CD4-positive, alpha-beta T cell treated with Interleukin-15 for 4 hours (primary cell): Measurements from ENCODE around the gene INHA.

ENCODE experiments used
- DNase-seq: peaks from one replicate; pipeline ENCODE4 v3.0.0-alpha.2; 2020; ENCODE audit warnings: low spot score

INHA gene

DNA sequence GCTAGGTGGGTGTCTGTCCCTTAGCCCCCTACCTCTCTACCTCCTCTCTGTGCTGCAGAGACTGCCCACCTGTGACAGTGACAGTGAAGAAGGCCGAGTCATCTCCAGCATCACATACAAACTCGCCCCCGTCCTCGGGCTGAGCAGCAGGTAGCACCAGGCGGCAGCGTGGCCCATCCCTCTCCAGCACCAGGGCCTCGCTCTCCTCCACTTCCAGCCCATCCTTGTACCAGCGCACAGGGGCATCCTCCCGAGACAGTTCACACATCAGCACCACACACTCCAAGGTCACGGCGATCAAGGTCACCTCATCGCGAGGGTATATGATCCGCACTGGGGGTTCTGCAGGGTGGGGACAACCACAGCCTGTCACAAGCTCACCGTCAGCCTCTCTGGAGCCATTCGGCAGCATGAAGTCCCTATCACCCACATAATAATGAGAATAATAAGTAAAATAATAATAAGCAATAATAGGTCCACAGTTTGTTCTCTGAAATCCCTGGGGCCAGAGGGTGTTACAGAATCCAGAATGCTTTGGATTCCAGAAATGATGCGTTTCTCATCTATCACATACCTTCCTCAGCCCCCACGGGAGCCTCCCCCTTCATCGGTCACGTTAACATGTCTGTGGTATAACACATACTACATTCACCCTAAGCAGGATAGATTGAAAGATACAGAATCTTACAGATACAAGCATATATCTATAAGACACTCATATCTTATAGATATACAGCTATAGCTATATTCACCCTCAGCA is 12.8 kb upstream of the INHA start:
- DNase-seq: no peak

GRCh38 chr2:219560037-219560892 is 11.8 kb upstream of the INHA start:
- no peak for DNase-seq

- DNase-seq: no peak
These were observed 11.3 kb upstream of the INHA start for GRCh38 chr2:219560893-219561178.

DNA sequence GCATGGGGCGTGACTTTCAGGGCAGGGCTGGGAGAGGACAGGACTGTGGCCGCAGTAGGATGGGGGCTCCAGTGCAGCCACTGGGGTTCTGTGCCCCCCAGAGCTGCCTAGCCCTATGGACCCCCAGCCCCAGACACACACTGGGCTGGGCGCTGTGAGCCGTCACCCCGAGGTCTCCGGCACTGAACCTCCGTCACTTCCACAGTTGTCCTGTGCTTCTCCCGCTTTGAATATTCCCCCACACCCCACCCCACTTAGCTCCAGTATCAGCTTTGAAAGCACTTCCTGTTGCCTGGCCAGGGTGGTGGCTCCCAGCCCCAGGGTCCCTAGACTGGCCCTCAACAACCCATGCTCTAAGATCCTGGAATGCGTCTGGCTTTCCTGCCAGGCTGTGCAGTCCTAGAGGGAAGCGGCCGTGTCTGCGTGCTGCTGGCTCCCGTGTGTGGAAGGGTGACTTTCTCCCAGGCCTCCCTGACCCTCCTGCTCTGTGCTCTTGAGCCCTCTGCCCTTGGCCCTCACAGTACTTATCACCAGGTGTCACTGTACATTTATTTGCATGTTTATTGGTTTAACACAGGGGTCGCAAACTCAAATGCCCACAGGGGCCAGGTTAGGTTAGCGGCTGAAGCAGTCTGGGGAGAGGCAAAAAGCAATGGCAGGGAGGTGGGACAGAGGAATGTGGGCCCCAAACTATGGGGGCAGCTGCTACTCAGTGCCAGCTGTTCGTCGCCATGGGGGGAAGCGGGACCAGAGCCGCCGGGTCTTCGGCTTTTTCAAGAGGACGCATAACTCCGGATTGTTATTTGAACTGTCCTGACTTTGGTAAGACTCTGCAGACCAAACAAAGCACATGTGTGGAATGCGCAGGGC is 10.7 kb upstream of the INHA start:
- DNase-seq: no peak

- DNase-seq: no peak
These were observed 9.8 kb upstream of the INHA start for GRCh38 chr2:219562049-219563020.

GRCh38 chr2:219563271-219563928 is 8.7 kb upstream of the INHA start:
- DNase-seq: no peak

- no peak for DNase-seq
These were observed 6.7 kb upstream of the INHA start for GRCh38 chr2:219565130-219566080.

DNA sequence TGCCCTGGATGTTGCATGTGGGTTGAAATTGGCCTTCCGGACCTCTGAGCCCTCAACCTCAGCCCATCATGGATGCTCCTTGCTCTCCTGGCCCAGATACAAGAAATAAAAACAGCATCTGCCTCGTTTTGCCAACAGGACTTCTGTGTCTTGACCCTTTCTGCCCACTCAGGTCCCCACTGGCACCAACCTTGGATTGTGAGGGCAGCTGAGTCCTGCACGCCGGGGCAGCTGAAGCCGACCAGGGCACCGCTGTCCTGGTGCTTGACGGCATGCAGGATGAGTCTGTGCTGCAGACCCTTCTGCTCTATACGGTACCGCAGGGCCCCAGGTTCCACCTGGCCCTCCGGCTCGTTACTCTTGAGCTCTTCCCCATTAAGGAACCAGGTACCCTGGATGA is 5.5 kb upstream of the INHA start:
- DNase-seq: no peak

- no peak for DNase-seq
These were observed 5.0 kb upstream of the INHA start for GRCh38 chr2:219567131-219567530.

DNA sequence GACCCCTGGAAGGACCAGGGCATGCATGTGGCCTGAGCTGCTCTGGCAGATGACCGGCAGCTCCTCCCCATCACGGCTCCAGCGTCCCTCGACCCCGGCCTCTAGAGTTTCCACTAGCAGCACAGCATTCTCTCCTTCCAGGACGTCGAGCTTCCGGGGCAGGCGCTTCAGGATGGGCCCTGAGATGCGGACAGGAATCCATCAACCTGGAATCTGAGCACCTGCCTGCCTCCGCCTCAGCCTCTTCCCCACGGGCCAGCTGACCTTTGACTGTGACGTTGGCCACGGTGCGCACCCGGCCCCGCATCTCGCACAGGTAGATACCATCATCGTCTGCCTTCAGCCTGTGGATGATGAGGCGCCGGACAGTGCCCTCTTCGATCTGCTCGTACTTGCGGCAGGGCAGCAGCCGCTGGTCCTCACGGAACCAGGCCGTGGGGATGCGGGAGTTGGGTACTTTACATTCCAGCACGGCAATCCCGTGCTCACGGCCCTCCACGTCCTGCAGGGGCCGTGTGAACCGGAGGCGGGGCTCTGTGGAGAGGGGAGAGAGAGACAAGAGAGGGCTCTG is 4.2 kb upstream of the INHA start:
- no peak for DNase-seq

DNA sequence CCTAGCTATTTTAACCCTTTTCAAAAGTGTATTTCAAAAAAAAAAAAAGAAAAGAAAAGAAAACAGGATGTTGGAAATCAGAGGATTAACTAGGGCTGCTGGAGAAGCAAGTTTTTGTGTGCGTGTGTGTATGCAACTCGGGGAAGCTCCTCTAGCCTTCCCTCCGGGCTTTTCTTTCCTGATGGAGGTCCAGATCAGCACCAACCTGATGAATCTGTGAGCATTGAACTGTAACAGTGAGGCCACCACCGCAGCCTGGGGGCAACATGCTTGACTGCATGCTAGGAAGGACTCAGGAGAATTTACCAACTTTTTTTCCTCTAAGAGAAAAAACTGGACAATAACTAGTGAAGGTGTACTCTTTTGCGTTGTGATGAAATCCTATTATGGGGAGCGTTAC is 3.1 kb upstream of the INHA start:
- no peak for DNase-seq

DNA sequence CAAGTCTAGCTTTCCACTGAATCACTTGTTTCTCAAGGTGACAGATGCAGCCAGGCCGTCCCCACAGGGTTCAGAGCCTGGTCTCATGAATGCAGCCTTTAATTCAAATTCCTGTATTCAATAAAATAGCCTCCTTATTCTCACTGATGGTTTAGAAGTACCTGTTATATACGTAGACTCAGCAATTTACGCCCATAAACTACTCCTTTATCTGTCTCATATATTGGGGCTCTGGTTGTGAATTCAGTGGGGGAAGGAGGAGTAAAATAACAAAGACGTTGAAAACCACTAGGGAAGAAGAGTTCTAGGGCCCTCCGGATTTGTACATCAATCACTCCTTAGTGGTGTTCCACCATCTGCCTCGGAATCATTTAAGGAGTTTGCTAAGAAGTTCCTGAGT is 2.5 kb upstream of the INHA start:
- no peak for DNase-seq

- DNase-seq: no peak
These were observed 1.8 kb upstream of the INHA start for GRCh38 chr2:219570194-219570923.

DNA sequence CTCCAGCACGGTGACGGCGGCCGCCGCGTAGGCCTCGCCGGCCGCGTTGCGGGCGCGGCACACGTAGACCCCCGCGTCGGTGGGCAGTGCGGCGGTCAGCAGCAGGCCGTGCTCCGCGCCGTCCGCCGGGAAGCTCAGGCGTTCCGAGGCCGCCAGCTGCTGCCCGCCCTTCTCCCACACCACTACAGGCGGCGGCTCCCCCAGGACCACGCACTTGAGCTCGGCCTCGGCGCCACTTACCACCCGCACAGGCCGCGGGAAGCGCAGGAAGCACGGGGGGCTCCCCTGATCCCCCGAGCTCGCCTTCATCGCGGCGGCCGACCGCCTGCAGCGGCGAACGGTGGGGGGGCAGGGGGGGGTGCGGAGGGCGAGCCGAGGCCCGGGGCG is 1.2 kb upstream of the INHA start:
- DNase-seq: no peak

GRCh38 chr2:219571311-219572236 is 536 bp upstream of the INHA start, which contains the start of gene OBSL1:
TSS of gene OBSL1 (minus strand) at chr2:219571539. CDS start at chr2:219571232, 307 bp downstream.
- no peak for DNase-seq

DNA sequence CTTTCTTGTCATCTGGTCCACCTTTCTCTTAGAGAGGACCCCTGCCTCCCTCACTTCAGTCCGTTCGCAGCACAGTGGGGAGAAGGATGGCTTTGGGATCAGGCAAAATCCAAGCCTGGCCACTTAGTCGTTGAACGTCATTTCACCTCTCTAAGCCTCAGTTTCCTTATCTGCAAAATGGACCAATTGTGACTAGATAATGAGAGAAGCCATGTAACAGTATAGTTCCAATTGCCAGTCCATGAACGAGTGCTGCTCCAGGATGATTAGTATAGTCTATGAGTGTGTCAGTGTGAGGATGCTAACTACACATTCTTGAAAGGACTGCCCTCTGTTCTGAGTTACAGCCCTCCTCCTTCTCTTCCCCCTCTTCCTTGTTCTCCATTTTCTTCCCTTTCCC is 1.1 kb downstream of the INHA start:
- no peak for DNase-seq

GRCh38 chr2:219574484-219575311 is 2.6 kb downstream of the INHA start:
- DNase-seq: no peak
